ENCODE data around the gene ATP9B. TPM values are rescaled to one million over a fixed set of nuclear protein-coding genes. Genes with fewer than 3 reads are reported as not detected.
A peak's percentile ranks its signal among the peaks of the same experiment; 100 is the strongest.

Gene ATP9B
- total RNA-seq, 2 donors from 2014 or later = 22.5 to 72.9 TPM

DNA sequence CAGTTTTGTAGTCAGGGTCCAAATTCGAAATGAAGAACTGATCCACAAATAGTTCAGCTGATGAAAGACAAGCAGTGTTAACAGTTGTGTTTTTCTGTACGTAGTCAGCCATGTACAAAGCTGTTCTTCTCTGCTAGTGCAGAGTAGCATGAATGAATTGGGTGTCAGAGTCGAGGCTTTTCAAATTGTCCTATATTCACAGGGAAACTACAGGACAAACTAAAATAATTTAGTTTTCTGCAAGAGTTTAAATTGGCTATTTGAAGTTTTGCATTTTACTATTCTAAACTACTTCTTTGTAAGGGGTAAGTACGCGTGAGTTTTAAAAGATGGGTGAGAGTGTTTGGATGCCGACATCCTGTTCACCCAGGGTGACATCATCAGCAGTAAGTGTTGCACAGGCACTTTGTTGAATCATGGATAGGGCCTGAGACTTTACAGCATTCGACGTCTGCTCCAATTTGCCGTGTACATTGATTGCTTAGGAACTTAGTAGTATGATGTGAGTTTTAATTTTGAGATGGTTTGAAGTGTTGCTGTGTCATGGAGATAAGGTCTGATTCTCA lies 179.4 kb downstream of the ATP9B start:
- Histone ChIP-seq H3K36me3 (no peaks in the 10 kb centered on the region), H3K27ac (no peak overlapping the region), H3K27me3 (replicated peaks; ENCODE audit: insufficient read depth) (no peaks in the 10 kb centered on the region), H3K4me3 (no peak overlapping the region), H3K4me1 (ENCODE audit: control insufficient read depth in 1 of 2, low read depth in 2 of 2) (peaks cover 10 to 24% of the 10 kb centered on the region in 2 donors), H3K9me3 (no peaks in the 10 kb centered on the region)
- DNase-seq (ENCODE audit: low spot score) (no peak), ATAC-seq (ENCODE audit: insufficient number of reproducible peaks, low FRiP score, low read depth) (no peak)
- TF ChIP-seq, protein P1, sequence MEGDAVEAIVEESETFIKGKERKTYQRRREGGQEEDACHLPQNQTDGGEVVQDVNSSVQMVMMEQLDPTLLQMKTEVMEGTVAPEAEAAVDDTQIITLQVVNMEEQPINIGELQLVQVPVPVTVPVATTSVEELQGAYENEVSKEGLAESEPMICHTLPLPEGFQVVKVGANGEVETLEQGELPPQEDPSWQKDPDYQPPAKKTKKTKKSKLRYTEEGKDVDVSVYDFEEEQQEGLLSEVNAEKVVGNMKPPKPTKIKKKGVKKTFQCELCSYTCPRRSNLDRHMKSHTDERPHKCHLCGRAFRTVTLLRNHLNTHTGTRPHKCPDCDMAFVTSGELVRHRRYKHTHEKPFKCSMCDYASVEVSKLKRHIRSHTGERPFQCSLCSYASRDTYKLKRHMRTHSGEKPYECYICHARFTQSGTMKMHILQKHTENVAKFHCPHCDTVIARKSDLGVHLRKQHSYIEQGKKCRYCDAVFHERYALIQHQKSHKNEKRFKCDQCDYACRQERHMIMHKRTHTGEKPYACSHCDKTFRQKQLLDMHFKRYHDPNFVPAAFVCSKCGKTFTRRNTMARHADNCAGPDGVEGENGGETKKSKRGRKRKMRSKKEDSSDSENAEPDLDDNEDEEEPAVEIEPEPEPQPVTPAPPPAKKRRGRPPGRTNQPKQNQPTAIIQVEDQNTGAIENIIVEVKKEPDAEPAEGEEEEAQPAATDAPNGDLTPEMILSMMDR (IDR thresholded peaks at IDR 0.05) = no peak

DNA sequence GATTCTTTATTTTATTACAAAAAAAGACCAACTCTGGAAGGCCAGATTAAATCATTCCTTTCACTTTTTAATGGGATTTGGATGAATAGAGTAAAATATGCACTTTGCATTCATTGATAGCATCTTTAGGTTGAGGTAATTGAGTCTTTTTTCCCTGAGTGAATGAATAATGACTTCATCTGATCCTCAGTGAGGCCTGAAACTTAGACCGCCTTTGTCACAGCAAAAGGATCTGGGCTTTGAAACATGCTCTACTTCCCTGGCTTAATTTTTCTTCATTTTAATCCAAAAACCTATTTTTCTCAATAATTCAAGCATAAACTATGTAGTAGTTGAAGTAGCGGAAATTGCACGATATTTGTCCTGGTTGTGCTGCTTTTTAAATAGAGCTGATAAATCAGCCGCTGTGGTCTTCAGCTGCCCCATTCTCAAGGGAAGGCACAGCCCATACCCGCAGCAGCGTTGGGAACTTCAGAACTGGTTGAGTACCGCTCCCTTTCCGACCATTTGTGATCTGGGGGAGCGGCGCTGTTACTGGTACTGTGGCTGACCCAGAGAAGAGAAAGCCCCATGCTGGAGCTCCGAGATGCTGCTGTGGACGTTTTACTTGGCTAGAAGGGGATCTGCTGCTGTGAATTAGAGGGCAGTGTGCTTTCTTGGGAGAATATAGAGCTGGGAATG lies 181.2 kb downstream of the ATP9B start:
- Histone ChIP-seq H3K4me1 (ENCODE audit: control insufficient read depth in 1 of 2, low read depth in 2 of 2) (peaks cover 5 to 21% of the 10 kb centered on the region in 2 donors), H3K4me3 (no peak overlapping the region), H3K27ac (no peak overlapping the region), H3K9me3 (no peaks in the 10 kb centered on the region), H3K27me3 (replicated peaks; ENCODE audit: insufficient read depth) (no peaks in the 10 kb centered on the region), H3K36me3 (no peaks in the 10 kb centered on the region)
- DNase-seq (ENCODE audit: low spot score) (no peak), ATAC-seq (ENCODE audit: insufficient number of reproducible peaks, low FRiP score, low read depth) (no peak)
- TF ChIP-seq, protein P1 (IDR thresholded peaks at IDR 0.05) = no peak

DNA sequence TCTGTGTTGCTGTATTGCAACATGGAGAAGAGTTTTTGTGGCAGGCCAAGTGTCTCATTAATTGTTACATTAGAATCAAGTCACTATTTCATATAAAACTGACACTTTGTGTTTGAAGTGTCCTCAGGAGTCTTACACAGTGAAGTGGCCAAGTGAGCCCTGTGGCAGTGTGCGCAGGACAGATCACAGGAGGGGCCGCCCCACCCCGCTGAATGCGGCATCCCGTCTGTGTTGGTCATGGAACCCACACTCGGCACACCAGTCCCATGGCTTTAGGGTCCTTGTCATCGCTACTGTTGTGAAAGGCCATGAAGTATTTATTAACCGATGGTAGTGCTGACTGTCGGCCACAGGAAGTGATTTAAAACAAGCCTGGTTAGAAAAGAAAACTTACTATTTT lies 181.8 kb downstream of the ATP9B start:
- no peak for DNase-seq (ENCODE audit: low spot score)
- Histone ChIP-seq H3K9me3 (no peaks in the 10 kb centered on the region), H3K27me3 (replicated peaks; ENCODE audit: insufficient read depth) (no peaks in the 10 kb centered on the region), H3K4me3 (no peak overlapping the region), H3K4me1 (ENCODE audit: control insufficient read depth in 1 of 2, low read depth in 2 of 2) (peaks cover 5 to 21% of the 10 kb centered on the region in 2 donors), H3K27ac (no peak overlapping the region), H3K36me3 (no peaks in the 10 kb centered on the region)
- TF ChIP-seq, protein P1 (IDR thresholded peaks at IDR 0.05) = no peak
- no peak for ATAC-seq (ENCODE audit: insufficient number of reproducible peaks, low FRiP score, low read depth)

DNA sequence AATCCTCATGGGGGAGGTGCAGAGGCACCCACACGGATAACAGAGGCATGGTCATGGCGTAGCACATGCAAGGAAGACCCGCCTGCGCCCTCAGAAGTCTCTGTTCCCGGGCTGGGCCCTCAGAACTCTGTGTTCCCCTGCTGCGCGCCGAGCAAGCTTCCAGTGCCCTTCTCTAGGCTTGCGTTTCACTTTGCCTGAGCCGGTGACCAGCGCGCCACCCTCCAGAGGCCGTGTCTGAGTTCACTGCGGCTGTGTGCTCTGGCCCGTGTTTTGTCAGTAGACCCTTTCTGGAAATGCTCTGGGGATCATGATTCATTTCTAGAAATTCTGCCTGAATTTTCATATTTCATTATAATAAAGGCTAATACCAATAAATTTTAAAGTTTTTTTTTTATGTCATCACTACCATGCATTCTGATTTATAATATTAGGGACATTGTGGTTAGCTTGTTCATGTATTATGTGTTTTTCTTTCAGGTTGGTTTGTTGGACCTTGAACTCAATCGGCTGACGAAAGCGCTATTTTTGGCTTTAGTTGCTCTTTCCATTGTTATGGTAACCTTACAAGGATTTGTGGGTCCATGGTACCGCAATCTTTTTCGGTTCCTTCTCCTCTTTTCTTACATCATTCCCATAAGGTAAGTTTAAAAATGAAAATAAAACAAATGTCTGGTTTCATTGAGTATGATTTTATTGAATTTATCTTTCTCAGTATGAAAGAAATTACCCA lies 183.9 kb downstream of the ATP9B start:
- Histone ChIP-seq H3K27me3 (replicated peaks; ENCODE audit: insufficient read depth) (no peaks in the 10 kb centered on the region), H3K9me3 (no peaks in the 10 kb centered on the region), H3K27ac (peak overlapping the region; percentile 60 to 82), H3K36me3 (no peaks in the 10 kb centered on the region), H3K4me3 (peak overlapping the region; percentile 63), H3K4me1 (ENCODE audit: control insufficient read depth in 1 of 2, low read depth in 2 of 2) (peaks cover 5 to 17% of the 10 kb centered on the region in 2 donors)
- TF ChIP-seq, protein P1 (IDR thresholded peaks at IDR 0.05) = no peak
- ATAC-seq (ENCODE audit: insufficient number of reproducible peaks, low FRiP score, low read depth) (no peak), DNase-seq (ENCODE audit: low spot score) (no peak)

DNA sequence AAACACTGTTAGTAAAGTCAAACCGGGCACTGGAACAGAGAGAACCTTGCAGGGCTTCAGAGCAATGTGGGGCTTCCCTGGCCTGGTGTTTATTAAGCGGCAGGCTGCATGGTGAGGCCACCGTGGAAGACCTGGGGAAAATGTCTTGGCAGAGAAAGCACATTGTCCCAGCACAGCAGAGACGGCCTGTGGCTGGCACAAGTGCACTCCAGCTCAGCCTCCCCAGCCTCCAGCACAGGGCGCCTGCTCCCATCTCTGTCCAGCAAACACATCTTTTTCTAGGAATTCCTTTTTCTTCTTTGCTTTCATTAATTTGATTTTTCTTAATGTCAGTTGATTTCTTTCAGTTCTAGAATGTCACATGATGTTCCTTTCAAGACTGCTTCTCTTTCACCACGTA lies 188.3 kb downstream of the ATP9B start:
- DNase-seq (ENCODE audit: low spot score) = no peak
- Histone ChIP-seq H3K9me3 (no peaks in the 10 kb centered on the region), H3K36me3 (no peaks in the 10 kb centered on the region), H3K27ac (no peak overlapping the region), H3K27me3 (replicated peaks; ENCODE audit: insufficient read depth) (no peaks in the 10 kb centered on the region), H3K4me1 (ENCODE audit: control insufficient read depth in 1 of 2, low read depth in 2 of 2) (peaks cover 2 to 8% of the 10 kb centered on the region in 2 donors), H3K4me3 (no peak overlapping the region)
- TF ChIP-seq, protein P1 (IDR thresholded peaks at IDR 0.05) = no peak
- ATAC-seq (ENCODE audit: insufficient number of reproducible peaks, low FRiP score, low read depth) = no peak

Data from thoracic aorta (tissue), 2 donors.